ENCODE results near the gene TEAD4. TPM values are rescaled to one million over a fixed set of nuclear protein-coding genes. Genes with fewer than 3 reads are reported as not detected.
A peak's percentile ranks its signal among the peaks of the same experiment; 100 is the strongest.

The TEAD4 gene
- total RNA-seq, 1 experiment from 2014 or later = 96.8 TPM

DNA sequence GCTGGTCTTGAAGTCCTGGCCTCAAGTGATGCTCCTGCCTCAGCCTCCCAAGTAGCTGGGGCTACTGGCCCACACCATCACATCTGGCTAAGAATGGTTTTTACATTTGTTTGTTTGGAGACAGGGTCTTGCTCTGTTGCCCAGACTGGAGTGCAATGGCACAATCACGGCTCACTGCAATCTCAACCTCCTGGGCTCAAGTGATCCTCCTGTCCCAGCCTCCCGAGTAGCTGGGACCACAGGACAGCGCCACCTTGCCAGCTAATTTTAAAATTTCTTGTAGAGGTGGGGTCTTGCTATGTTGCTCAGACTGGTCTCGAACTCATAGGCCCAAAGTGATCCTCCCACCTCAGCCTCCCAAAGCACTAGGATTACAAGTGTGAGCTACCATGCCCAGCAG, 89.3 kb downstream of the TEAD4 start (continued):
- TF ChIP-seq FOXP4 (CRISPR knock-in tag; IDR thresholded peaks at IDR 0.05) (no peak), GABPB1 (CRISPR knock-in tag; IDR thresholded peaks at IDR 0.05) (no peak), SOX15 (CRISPR knock-in tag; IDR thresholded peaks at IDR 0.05) (no peak), NFATC4 (CRISPR knock-in tag; IDR thresholded peaks at IDR 0.05) (no peak), SP1 (CRISPR knock-in tag; conservative IDR thresholded peaks at IDR 0.05) (no peak)

DNA sequence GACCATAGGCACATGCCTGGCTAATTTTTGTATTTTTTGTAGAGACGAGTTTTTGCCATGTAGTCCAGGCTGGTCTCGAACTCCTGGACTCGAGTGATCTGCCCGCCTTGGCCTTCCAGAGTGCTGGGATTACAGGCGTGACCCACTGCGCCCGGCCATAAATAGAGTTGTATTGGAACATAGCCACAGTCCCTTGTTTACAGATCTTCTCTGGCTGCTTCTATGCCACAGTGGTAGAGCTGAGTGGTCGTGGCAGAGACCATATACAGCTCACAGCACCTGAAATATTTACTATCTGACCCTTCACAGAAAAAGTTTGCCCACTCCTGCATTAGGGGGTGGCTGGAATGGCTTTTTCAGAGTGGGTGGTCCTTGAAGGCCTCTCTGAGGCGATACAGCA, 90.0 kb downstream of the TEAD4 start:
- Mint-ChIP-seq H3K27ac (no peak overlapping the region), H3K27me3 (ENCODE audit: low read depth) (peaks cover 6% of the 10 kb centered on the region), H3K4me1 (peaks cover 12% of the 10 kb centered on the region), H3K4me3 (no peak overlapping the region), H3K36me3 (peaks cover under 1% of the 10 kb centered on the region; the same call in 1 of the 2 replicates), H3K9me3 (no peaks in the 10 kb centered on the region)
- DNase-seq (ENCODE audit: low spot score) (peak; percentile 8), ATAC-seq (no peak)
- ChIA-PET POLR2A (no interaction called here), CTCF (interaction anchor here (2.6 kb wide), 1 partner anchor 15 kb away, joined by 8 read pairs; no protein-coding TSS in a partner anchor)
- TF ChIP-seq OVOL2 (CRISPR knock-in tag; IDR thresholded peaks at IDR 0.05; ENCODE audit: borderline replicate concordance) = no peak
- no peak for TF ChIP-seq RORB (CRISPR knock-in tag; IDR thresholded peaks at IDR 0.05)
- TF ChIP-seq MLX (CRISPR knock-in tag; IDR thresholded peaks at IDR 0.05) = no peak
- TF ChIP-seq ZNF396 (CRISPR knock-in tag; IDR thresholded peaks at IDR 0.05; ENCODE audit: borderline replicate concordance) = no peak
- no peak for TF ChIP-seq CREM (CRISPR knock-in tag; IDR thresholded peaks at IDR 0.05)
- TF ChIP-seq MXD4 (CRISPR knock-in tag; IDR thresholded peaks at IDR 0.05; ENCODE audit: borderline replicate concordance) = no peak
- TF ChIP-seq, protein P1, sequence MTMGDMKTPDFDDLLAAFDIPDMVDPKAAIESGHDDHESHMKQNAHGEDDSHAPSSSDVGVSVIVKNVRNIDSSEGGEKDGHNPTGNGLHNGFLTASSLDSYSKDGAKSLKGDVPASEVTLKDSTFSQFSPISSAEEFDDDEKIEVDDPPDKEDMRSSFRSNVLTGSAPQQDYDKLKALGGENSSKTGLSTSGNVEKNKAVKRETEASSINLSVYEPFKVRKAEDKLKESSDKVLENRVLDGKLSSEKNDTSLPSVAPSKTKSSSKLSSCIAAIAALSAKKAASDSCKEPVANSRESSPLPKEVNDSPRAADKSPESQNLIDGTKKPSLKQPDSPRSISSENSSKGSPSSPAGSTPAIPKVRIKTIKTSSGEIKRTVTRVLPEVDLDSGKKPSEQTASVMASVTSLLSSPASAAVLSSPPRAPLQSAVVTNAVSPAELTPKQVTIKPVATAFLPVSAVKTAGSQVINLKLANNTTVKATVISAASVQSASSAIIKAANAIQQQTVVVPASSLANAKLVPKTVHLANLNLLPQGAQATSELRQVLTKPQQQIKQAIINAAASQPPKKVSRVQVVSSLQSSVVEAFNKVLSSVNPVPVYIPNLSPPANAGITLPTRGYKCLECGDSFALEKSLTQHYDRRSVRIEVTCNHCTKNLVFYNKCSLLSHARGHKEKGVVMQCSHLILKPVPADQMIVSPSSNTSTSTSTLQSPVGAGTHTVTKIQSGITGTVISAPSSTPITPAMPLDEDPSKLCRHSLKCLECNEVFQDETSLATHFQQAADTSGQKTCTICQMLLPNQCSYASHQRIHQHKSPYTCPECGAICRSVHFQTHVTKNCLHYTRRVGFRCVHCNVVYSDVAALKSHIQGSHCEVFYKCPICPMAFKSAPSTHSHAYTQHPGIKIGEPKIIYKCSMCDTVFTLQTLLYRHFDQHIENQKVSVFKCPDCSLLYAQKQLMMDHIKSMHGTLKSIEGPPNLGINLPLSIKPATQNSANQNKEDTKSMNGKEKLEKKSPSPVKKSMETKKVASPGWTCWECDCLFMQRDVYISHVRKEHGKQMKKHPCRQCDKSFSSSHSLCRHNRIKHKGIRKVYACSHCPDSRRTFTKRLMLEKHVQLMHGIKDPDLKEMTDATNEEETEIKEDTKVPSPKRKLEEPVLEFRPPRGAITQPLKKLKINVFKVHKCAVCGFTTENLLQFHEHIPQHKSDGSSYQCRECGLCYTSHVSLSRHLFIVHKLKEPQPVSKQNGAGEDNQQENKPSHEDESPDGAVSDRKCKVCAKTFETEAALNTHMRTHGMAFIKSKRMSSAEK (CRISPR knock-in tag; IDR thresholded peaks at IDR 0.05; ENCODE audit: borderline replicate concordance) = no peak
- no peak for TF ChIP-seq ATF6 (CRISPR knock-in tag; IDR thresholded peaks at IDR 0.05)
- TF ChIP-seq, protein P2, sequence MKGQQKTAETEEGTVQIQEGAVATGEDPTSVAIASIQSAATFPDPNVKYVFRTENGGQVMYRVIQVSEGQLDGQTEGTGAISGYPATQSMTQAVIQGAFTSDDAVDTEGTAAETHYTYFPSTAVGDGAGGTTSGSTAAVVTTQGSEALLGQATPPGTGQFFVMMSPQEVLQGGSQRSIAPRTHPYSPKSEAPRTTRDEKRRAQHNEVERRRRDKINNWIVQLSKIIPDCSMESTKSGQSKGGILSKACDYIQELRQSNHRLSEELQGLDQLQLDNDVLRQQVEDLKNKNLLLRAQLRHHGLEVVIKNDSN (CRISPR knock-in tag; IDR thresholded peaks at IDR 0.05) = no peak
- no peak for TF ChIP-seq ATF1 (CRISPR knock-in tag; IDR thresholded peaks at IDR 0.05)
- TF ChIP-seq CBFB (CRISPR knock-in tag; IDR thresholded peaks at IDR 0.05; ENCODE audit: low read depth) = no peak
- no peak for TF ChIP-seq ZNF425 (CRISPR knock-in tag; conservative IDR thresholded peaks at IDR 0.05)
- no peak for TF ChIP-seq ZNF219 (CRISPR knock-in tag; IDR thresholded peaks at IDR 0.05; ENCODE audit: borderline replicate concordance)
- no peak for TF ChIP-seq ESRRA (CRISPR knock-in tag; IDR thresholded peaks at IDR 0.05; ENCODE audit: borderline replicate concordance)
- no peak for TF ChIP-seq TEAD1 (CRISPR knock-in tag; IDR thresholded peaks at IDR 0.05)
- TF ChIP-seq ARID4B (CRISPR knock-in tag; IDR thresholded peaks at IDR 0.05; ENCODE audit: borderline replicate concordance) = no peak

Data from WTC11 (cell line).